ENCODE results near the gene SPA17.

The SPA17 gene

GRCh38 chr11:124707829-124708228, 34.1 kb downstream of the SPA17 start:
- Histone ChIP-seq H3K36me3 (ENCODE audit: insufficient read depth, low read length) (no peaks in the 10 kb centered on the region), H3K4me2 (ENCODE audit: insufficient read depth, low read length) (no peak overlapping the region), H3K79me2 (ENCODE audit: insufficient read depth, low read length) (no peaks in the 10 kb centered on the region), H3K9me3 (ENCODE audit: insufficient read depth, low read length, severe bottlenecking) (peaks cover 4% of the 10 kb centered on the region), H3K27me3 (ENCODE audit: insufficient read depth, low read length, poor library complexity) (peaks cover 7% of the 10 kb centered on the region), H3K4me3 (ENCODE audit: low read depth in 1 of 2, low read length in 2 of 2) (no peak overlapping the region), H4K20me1 (ENCODE audit: insufficient read depth, low read length) (no peaks in the 10 kb centered on the region), H3K9ac (ENCODE audit: low read depth, low read length) (no peak overlapping the region), H3K4me1 (ENCODE audit: insufficient read depth, low read length) (no peaks in the 10 kb centered on the region), H3K27ac (ENCODE audit: low read length) (no peak overlapping the region), H2AFZ (ENCODE audit: low read depth, low read length) (no peak overlapping the region)
- ATAC-seq (ENCODE audit: insufficient read depth, low read depth) (no peak), DNase-seq (no peak)
- TF ChIP-seq CTCF (IDR thresholded peaks at IDR 0.05; ENCODE audit: borderline replicate concordance, extremely low read depth, low read length, poor library complexity, severe bottlenecking) (no peak), EZH2 (IDR thresholded peaks at IDR 0.05; ENCODE audit: borderline replicate concordance, low read depth, low read length, severe bottlenecking) (no peak)

- Histone ChIP-seq H3K4me1 (ENCODE audit: insufficient read depth, low read length) (no peaks in the 10 kb centered on the region), H3K4me3 (ENCODE audit: low read depth in 1 of 2, low read length in 2 of 2) (no peak overlapping the region), H3K79me2 (ENCODE audit: insufficient read depth, low read length) (no peaks in the 10 kb centered on the region), H3K27me3 (ENCODE audit: insufficient read depth, low read length, poor library complexity) (peaks cover 18% of the 10 kb centered on the region), H3K9ac (ENCODE audit: low read depth, low read length) (no peak overlapping the region), H4K20me1 (ENCODE audit: insufficient read depth, low read length) (0 out of 2 replicates have a peak, but pooled peaks cover 5% of the 10 kb centered on the region), H3K36me3 (ENCODE audit: insufficient read depth, low read length) (no peaks in the 10 kb centered on the region), H3K4me2 (ENCODE audit: insufficient read depth, low read length) (no peak overlapping the region), H3K9me3 (ENCODE audit: insufficient read depth, low read length, severe bottlenecking) (peaks cover 4% of the 10 kb centered on the region), H2AFZ (ENCODE audit: low read depth, low read length) (no peak overlapping the region), H3K27ac (ENCODE audit: low read length) (no peak overlapping the region)
- TF ChIP-seq EZH2 (IDR thresholded peaks at IDR 0.05; ENCODE audit: borderline replicate concordance, low read depth, low read length, severe bottlenecking) (no peak), CTCF (IDR thresholded peaks at IDR 0.05; ENCODE audit: borderline replicate concordance, extremely low read depth, low read length, poor library complexity, severe bottlenecking) (no peak)
- DNase-seq: no peak
- no peak for ATAC-seq (ENCODE audit: insufficient read depth, low read depth)
Measured at GRCh38 chr11:124712392-124712791, 38.7 kb downstream of the SPA17 start.

- no peaks in the 10 kb centered on the region for H3K9me3 ChIP-seq (ENCODE audit: insufficient read depth, low read length, severe bottlenecking)
- H3K9ac ChIP-seq (ENCODE audit: low read depth, low read length): no peak overlapping the region
- no peak overlapping the region for H3K27ac ChIP-seq (ENCODE audit: low read length)
- peaks cover 56% of the 10 kb centered on the region for H3K27me3 ChIP-seq (ENCODE audit: insufficient read depth, low read length, poor library complexity)
- peaks cover 19% of the 10 kb centered on the region for H4K20me1 ChIP-seq (ENCODE audit: insufficient read depth, low read length)
- no peak overlapping the region for H3K4me3 ChIP-seq (ENCODE audit: low read depth in 1 of 2, low read length in 2 of 2)
- no peak for DNase-seq
- H3K36me3 ChIP-seq (ENCODE audit: insufficient read depth, low read length): no peaks in the 10 kb centered on the region
- H3K79me2 ChIP-seq (ENCODE audit: insufficient read depth, low read length): no peaks in the 10 kb centered on the region
- peaks cover 9% of the 10 kb centered on the region; the same call in 1 of the 2 replicates for H3K4me1 ChIP-seq (ENCODE audit: insufficient read depth, low read length)
- H2AFZ ChIP-seq (ENCODE audit: low read depth, low read length): no peak overlapping the region
- no peak for ATAC-seq (ENCODE audit: insufficient read depth, low read depth)
- no peak for TF ChIP-seq EZH2 (IDR thresholded peaks at IDR 0.05; ENCODE audit: borderline replicate concordance, low read depth, low read length, severe bottlenecking)
- no peak for TF ChIP-seq CTCF (IDR thresholded peaks at IDR 0.05; ENCODE audit: borderline replicate concordance, extremely low read depth, low read length, poor library complexity, severe bottlenecking)
- no peak overlapping the region for H3K4me2 ChIP-seq (ENCODE audit: insufficient read depth, low read length)
Measured at GRCh38 chr11:124716591-124716990, 42.9 kb downstream of the SPA17 start.

- no peak overlapping the region for H3K9ac ChIP-seq (ENCODE audit: low read depth, low read length)
- peaks cover 23% of the 10 kb centered on the region for H4K20me1 ChIP-seq (ENCODE audit: insufficient read depth, low read length)
- no peak overlapping the region for H2AFZ ChIP-seq (ENCODE audit: low read depth, low read length)
- no peak overlapping the region for H3K27ac ChIP-seq (ENCODE audit: low read length)
- H3K4me3 ChIP-seq (ENCODE audit: low read depth in 1 of 2, low read length in 2 of 2): no peak overlapping the region
- no peak for TF ChIP-seq EZH2 (IDR thresholded peaks at IDR 0.05; ENCODE audit: borderline replicate concordance, low read depth, low read length, severe bottlenecking)
- H3K9me3 ChIP-seq (ENCODE audit: insufficient read depth, low read length, severe bottlenecking): no peaks in the 10 kb centered on the region
- ATAC-seq (ENCODE audit: insufficient read depth, low read depth) (no peak), DNase-seq (no peak)
- no peak overlapping the region for H3K4me2 ChIP-seq (ENCODE audit: insufficient read depth, low read length)
- H3K79me2 ChIP-seq (ENCODE audit: insufficient read depth, low read length): no peaks in the 10 kb centered on the region
- no peaks in the 10 kb centered on the region for H3K36me3 ChIP-seq (ENCODE audit: insufficient read depth, low read length)
- peaks cover 64% of the 10 kb centered on the region for H3K27me3 ChIP-seq (ENCODE audit: insufficient read depth, low read length, poor library complexity)
- H3K4me1 ChIP-seq (ENCODE audit: insufficient read depth, low read length): peaks cover 9% of the 10 kb centered on the region; the same call in 1 of the 2 replicates
Measured at GRCh38 chr11:124717421-124717785, 43.7 kb downstream of the SPA17 start.
